ENCODE measurements around the gene TLE1.

TLE1 gene

DNA sequence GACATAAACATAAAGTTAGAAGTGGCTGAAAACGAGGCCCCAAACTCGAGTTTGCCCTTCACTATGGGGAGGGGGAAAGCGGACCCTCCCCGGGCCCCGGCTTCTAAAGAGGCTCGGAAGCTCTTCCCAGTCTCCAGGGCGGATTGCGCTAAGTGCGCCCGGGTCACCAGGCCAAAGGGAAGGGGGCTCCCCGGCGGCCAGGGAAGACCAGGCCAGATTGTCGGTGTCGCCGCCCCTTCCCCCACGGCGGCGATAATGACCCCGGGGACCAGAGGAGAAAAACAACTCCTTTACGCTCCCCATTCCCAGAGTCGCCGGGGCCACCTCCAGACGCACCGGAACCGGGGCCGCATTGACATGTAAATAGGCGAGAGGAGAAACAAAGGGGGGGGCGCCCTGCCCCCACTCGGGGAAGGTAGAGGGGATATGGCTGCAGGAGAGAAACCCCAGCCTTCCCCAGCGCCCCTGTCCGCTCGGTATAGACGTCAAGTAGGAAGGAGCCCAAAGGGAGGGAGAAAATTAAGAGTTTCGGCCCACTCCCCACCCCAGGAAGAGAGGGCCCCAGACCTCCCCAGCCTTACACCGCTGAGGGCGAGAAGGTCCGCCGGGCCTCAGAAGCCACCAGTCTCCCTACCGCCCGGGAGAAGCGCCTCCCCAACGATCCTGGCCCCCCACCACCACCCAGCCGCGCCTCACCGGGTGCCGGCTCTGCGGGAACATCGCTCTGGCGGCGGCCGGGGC is 1.7 kb downstream of the TLE1 start:
- Histone ChIP-seq H3K27ac (replicated peaks) (no peak overlapping the region), H3K27me3 (ENCODE audit: insufficient read depth, poor library complexity, severe bottlenecking) (peaks cover 47% of the 10 kb centered on the region), H3K4me3 (replicated peaks; ENCODE audit: insufficient read depth, low read length) (peak overlapping the region; percentile 69)
- DNase-seq (ENCODE audit: low read depth in 1 of 2, low spot score in 1 of 2) = no peak
- TF ChIP-seq REST (IDR thresholded peaks at IDR 0.05; ENCODE audit: insufficient replicate concordance, low read depth) = no peak
- no peak for TF ChIP-seq SPI1 (IDR thresholded peaks at IDR 0.05; ENCODE audit: borderline replicate concordance, low read depth)
- no peak for TF ChIP-seq CTCF (IDR thresholded peaks at IDR 0.05; ENCODE audit: insufficient read depth, low read length)
- no peak for TF ChIP-seq GABPA (IDR thresholded peaks at IDR 0.05; ENCODE audit: low read depth)
- TF ChIP-seq POLR2AphosphoS5 (IDR thresholded peaks at IDR 0.05; ENCODE audit: low read depth) = no peak

- TF ChIP-seq GABPA (IDR thresholded peaks at IDR 0.05; ENCODE audit: low read depth) = no peak
- peak; percentile 7 for TF ChIP-seq CTCF (IDR thresholded peaks at IDR 0.05; ENCODE audit: insufficient read depth, low read length)
- no peak for TF ChIP-seq SPI1 (IDR thresholded peaks at IDR 0.05; ENCODE audit: borderline replicate concordance, low read depth)
- peaks cover 52% of the 10 kb centered on the region for H3K27me3 ChIP-seq (ENCODE audit: insufficient read depth, poor library complexity, severe bottlenecking)
- H3K4me3 ChIP-seq (replicated peaks; ENCODE audit: insufficient read depth, low read length) = peak overlapping the region; percentile 69
- H3K27ac ChIP-seq (replicated peaks) = no peak overlapping the region
- peak in 1 of 2 experiments; percentile 23 for DNase-seq (ENCODE audit: low read depth in 1 of 2, low spot score in 1 of 2)
Observed at GRCh38 chr9:81686614-81687520, 2.5 kb downstream of the TLE1 start.

DNA sequence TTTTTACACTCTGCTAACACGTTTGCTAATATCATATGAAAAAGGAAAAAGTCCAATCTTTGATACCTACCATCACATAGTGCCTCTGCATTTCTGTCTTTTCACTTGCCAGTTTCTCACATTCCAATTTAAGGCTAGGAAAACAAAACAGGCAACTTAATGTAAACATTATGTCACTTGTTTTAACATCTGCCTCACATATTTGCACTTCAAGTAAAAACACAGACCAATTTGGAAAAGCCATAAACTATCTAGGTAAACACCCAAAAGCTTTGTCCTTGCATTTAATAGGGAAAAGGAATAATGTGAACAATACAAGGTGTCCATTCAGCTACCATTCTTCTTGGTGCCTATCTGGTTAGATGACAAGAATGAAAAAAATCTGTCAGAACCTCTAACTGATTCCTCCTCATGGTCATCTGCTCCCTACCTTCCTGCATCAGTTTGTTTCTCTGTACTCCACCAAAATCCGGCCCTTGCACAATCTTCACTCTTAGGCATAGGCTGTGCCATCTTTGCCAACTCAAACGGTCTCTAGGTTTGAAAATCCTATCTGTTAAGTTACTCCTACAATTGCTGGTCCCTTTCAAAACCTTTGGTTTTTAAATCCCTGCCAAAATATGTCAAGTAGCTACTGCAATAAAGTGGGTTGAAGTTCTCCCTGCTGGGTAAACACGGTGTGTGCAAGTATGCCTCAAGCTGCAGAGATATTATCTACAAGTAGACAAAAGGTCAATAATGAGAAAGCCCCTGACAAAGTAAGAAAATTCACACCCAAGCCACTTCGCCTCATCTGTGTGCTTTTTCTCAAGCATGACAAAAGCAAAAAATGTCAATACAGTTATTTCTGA is 3.4 kb downstream of the TLE1 start:
- Histone ChIP-seq H3K27ac (replicated peaks) (no peak overlapping the region), H3K4me3 (replicated peaks; ENCODE audit: insufficient read depth, low read length) (no peak overlapping the region), H3K27me3 (ENCODE audit: insufficient read depth, poor library complexity, severe bottlenecking) (peaks cover 49% of the 10 kb centered on the region)
- TF ChIP-seq SPI1 (IDR thresholded peaks at IDR 0.05; ENCODE audit: borderline replicate concordance, low read depth) (no peak), GABPA (IDR thresholded peaks at IDR 0.05; ENCODE audit: low read depth) (no peak), CTCF (IDR thresholded peaks at IDR 0.05; ENCODE audit: insufficient read depth, low read length) (no peak), REST (IDR thresholded peaks at IDR 0.05; ENCODE audit: insufficient replicate concordance, low read depth) (no peak), POLR2AphosphoS5 (IDR thresholded peaks at IDR 0.05; ENCODE audit: low read depth) (no peak)
- DNase-seq (ENCODE audit: low read depth in 1 of 2, low spot score in 1 of 2) = no peak
